Activated naive CD4-positive, alpha-beta T cell treated with anti-CD3 and anti-CD28 coated beads, Interleukin-2, amount 10 ng/mL, durations not matched to agents 7 days and 5 days (primary cell): ENCODE data around the gene PRKN.
"Not testable (repeated sequence)": the region's sequence is repeated elsewhere in the genome, so short reads cannot be mapped to it uniquely, and the experiment has no call there.

Experiments used
- CTCF ChIA-PET: fragments of 350-600 bp; sonication (Branson Sonifier 250); formaldehyde crosslinking; loops from one replicate; lab custom pipeline; 2021; ENCODE audit warnings: antibody characterized with exemption; lab: Charles Lee
- DNase-seq: peaks from one replicate; pipeline ENCODE4 v3.0.0-alpha.2; 2020
- H3K27ac Mint-ChIP-seq: one replicate; pipeline ENCODE4 v1.8.0; 2021; ENCODE audit warnings: mild to moderate bottlenecking, moderate library complexity, mixed read lengths
- H3K27me3 Mint-ChIP-seq: one replicate; pipeline ENCODE4 v1.8.0; 2021; ENCODE audit warnings: mild to moderate bottlenecking, mixed read lengths
- H3K36me3 Mint-ChIP-seq: one replicate; pipeline ENCODE4 v1.8.0; 2021; ENCODE audit warnings: mixed read lengths
- H3K4me1 Mint-ChIP-seq: one replicate; pipeline ENCODE4 v1.8.0; 2021; ENCODE audit warnings: mixed read lengths
- H3K4me3 Mint-ChIP-seq: one replicate; pipeline ENCODE4 v1.8.0; 2021; ENCODE audit warnings: mild to moderate bottlenecking, moderate library complexity, mixed read lengths
- H3K9me3 Mint-ChIP-seq: one replicate; pipeline ENCODE4 v1.8.0; 2021; ENCODE audit warnings: mixed read lengths

Gene PRKN

GRCh38 chr6:161832622-161833021, 894.9 kb downstream of the PRKN start:
- CTCF ChIA-PET: no interaction called here
- no peaks in the 10 kb centered on the region for H3K9me3 Mint-ChIP-seq
- H3K4me1 Mint-ChIP-seq: peaks cover 5% of the 10 kb centered on the region
- no peak for DNase-seq
- no peaks in the 10 kb centered on the region for H3K36me3 Mint-ChIP-seq
- H3K4me3 Mint-ChIP-seq: no peak overlapping the region
- H3K27ac Mint-ChIP-seq: no peak overlapping the region
- H3K27me3 Mint-ChIP-seq: no peaks in the 10 kb centered on the region

- peaks cover 5% of the 10 kb centered on the region for H3K4me1 Mint-ChIP-seq
- H3K9me3 Mint-ChIP-seq: no peaks in the 10 kb centered on the region
- CTCF ChIA-PET: no interaction called here
- no peaks in the 10 kb centered on the region for H3K36me3 Mint-ChIP-seq
- no peak overlapping the region for H3K27ac Mint-ChIP-seq
- H3K27me3 Mint-ChIP-seq: no peaks in the 10 kb centered on the region
- H3K4me3 Mint-ChIP-seq: no peak overlapping the region
- DNase-seq: no peak
Measured at GRCh38 chr6:161830866-161831616, 896.5 kb downstream of the PRKN start.

GRCh38 chr6:161829291-161829729, 898.3 kb downstream of the PRKN start:
- H3K4me3 Mint-ChIP-seq: no peak overlapping the region
- no peak for DNase-seq
- H3K4me1 Mint-ChIP-seq: peaks cover 5% of the 10 kb centered on the region
- H3K9me3 Mint-ChIP-seq: no peaks in the 10 kb centered on the region
- CTCF ChIA-PET: interaction anchor here (1.0 kb wide), 1 partner anchor 1096 kb away, joined by 4 read pairs; no protein-coding TSS in a partner anchor
- no peak overlapping the region for H3K27ac Mint-ChIP-seq
- no peaks in the 10 kb centered on the region for H3K36me3 Mint-ChIP-seq
- no peaks in the 10 kb centered on the region for H3K27me3 Mint-ChIP-seq

- no peak for DNase-seq
- no peak overlapping the region for H3K4me3 Mint-ChIP-seq
- no peaks in the 10 kb centered on the region for H3K9me3 Mint-ChIP-seq
- no peaks in the 10 kb centered on the region for H3K27me3 Mint-ChIP-seq
- no peak overlapping the region for H3K27ac Mint-ChIP-seq
- peaks cover 5% of the 10 kb centered on the region for H3K4me1 Mint-ChIP-seq
- CTCF ChIA-PET: interaction anchor here (1.0 kb wide), 1 partner anchor 1095 kb away, joined by 4 read pairs; no protein-coding TSS in a partner anchor
- H3K36me3 Mint-ChIP-seq: no peaks in the 10 kb centered on the region
Measured at GRCh38 chr6:161828355-161828754, 899.2 kb downstream of the PRKN start.

- Mint-ChIP-seq H3K9me3 (no peaks in the 10 kb centered on the region), H3K4me3 (no peak overlapping the region), H3K27me3 (no peaks in the 10 kb centered on the region), H3K4me1 (peaks cover 5% of the 10 kb centered on the region), H3K27ac (no peak overlapping the region), H3K36me3 (no peaks in the 10 kb centered on the region)
- CTCF ChIA-PET: interaction anchor here (1.0 kb wide), 1 partner anchor 78 kb away, joined by 3 read pairs; no protein-coding TSS in a partner anchor
- no peak for DNase-seq
Measured at GRCh38 chr6:161826512-161826911, 901.1 kb downstream of the PRKN start.

GRCh38 chr6:161822204-161822603, 905.4 kb downstream of the PRKN start:
- CTCF ChIA-PET: not testable (repeated sequence)

GRCh38 chr6:161817881-161818280, 909.7 kb downstream of the PRKN start:
- Mint-ChIP-seq H3K4me3 (no peak overlapping the region), H3K36me3 (no peaks in the 10 kb centered on the region)
- CTCF ChIA-PET: no interaction called here

More at GRCh38 chr6:161822204-161822603, 905.4 kb downstream of the PRKN start:
- not testable (repeated sequence) for H3K4me1 Mint-ChIP-seq, H3K36me3 Mint-ChIP-seq, H3K27ac Mint-ChIP-seq, H3K27me3 Mint-ChIP-seq, H3K9me3 Mint-ChIP-seq, H3K4me3 Mint-ChIP-seq, DNase-seq

GRCh38 chr6:161815965-161816364, 911.6 kb downstream of the PRKN start:
- H3K27ac Mint-ChIP-seq: no peak overlapping the region
- DNase-seq: no peak
- CTCF ChIA-PET: no interaction called here
- no peaks in the 10 kb centered on the region for H3K36me3 Mint-ChIP-seq
- H3K9me3 Mint-ChIP-seq: peaks cover 4% of the 10 kb centered on the region
- no peaks in the 10 kb centered on the region for H3K4me1 Mint-ChIP-seq
- H3K4me3 Mint-ChIP-seq: no peak overlapping the region
- H3K27me3 Mint-ChIP-seq: no peaks in the 10 kb centered on the region

More at GRCh38 chr6:161817881-161818280, 909.7 kb downstream of the PRKN start:
- Mint-ChIP-seq H3K4me1 (no peaks in the 10 kb centered on the region), H3K27me3 (no peaks in the 10 kb centered on the region), H3K27ac (no peak overlapping the region), H3K9me3 (peaks cover 3% of the 10 kb centered on the region)
- no peak for DNase-seq

- Mint-ChIP-seq H3K27ac (no peak overlapping the region), H3K36me3 (no peaks in the 10 kb centered on the region), H3K4me3 (no peak overlapping the region), H3K9me3 (peaks cover 4% of the 10 kb centered on the region), H3K4me1 (no peaks in the 10 kb centered on the region), H3K27me3 (no peaks in the 10 kb centered on the region)
- CTCF ChIA-PET: no interaction called here
- DNase-seq: no peak
Measured at GRCh38 chr6:161813156-161813555, 914.4 kb downstream of the PRKN start.

- H3K9me3 Mint-ChIP-seq: peaks cover 4% of the 10 kb centered on the region
- no peak overlapping the region for H3K27ac Mint-ChIP-seq
- DNase-seq: no peak
- CTCF ChIA-PET: no interaction called here
- H3K27me3 Mint-ChIP-seq: no peaks in the 10 kb centered on the region
- H3K36me3 Mint-ChIP-seq: no peaks in the 10 kb centered on the region
- H3K4me1 Mint-ChIP-seq: no peaks in the 10 kb centered on the region
- no peak overlapping the region for H3K4me3 Mint-ChIP-seq
Measured at GRCh38 chr6:161809971-161810370, 917.6 kb downstream of the PRKN start.

- no peaks in the 10 kb centered on the region for H3K9me3 Mint-ChIP-seq
- H3K36me3 Mint-ChIP-seq: no peaks in the 10 kb centered on the region
- no peak overlapping the region for H3K4me3 Mint-ChIP-seq
- DNase-seq: no peak
- CTCF ChIA-PET: no interaction called here
- no peaks in the 10 kb centered on the region for H3K27me3 Mint-ChIP-seq
- no peaks in the 10 kb centered on the region for H3K4me1 Mint-ChIP-seq
- no peak overlapping the region for H3K27ac Mint-ChIP-seq
Measured at GRCh38 chr6:161804838-161805237, 922.7 kb downstream of the PRKN start.

GRCh38 chr6:161803131-161803530, 924.4 kb downstream of the PRKN start:
- CTCF ChIA-PET: no interaction called here

GRCh38 chr6:161802231-161802630, 925.3 kb downstream of the PRKN start:
- Mint-ChIP-seq H3K4me3 (no peak overlapping the region), H3K36me3 (no peaks in the 10 kb centered on the region), H3K27ac (no peak overlapping the region), H3K27me3 (no peaks in the 10 kb centered on the region), H3K9me3 (no peaks in the 10 kb centered on the region), H3K4me1 (no peaks in the 10 kb centered on the region)
- DNase-seq: no peak
- CTCF ChIA-PET: no interaction called here

More at GRCh38 chr6:161803131-161803530, 924.4 kb downstream of the PRKN start:
- no peak for DNase-seq
- H3K4me1 Mint-ChIP-seq: no peaks in the 10 kb centered on the region
- no peaks in the 10 kb centered on the region for H3K36me3 Mint-ChIP-seq
- no peak overlapping the region for H3K4me3 Mint-ChIP-seq
- H3K27me3 Mint-ChIP-seq: no peaks in the 10 kb centered on the region
- no peak overlapping the region for H3K27ac Mint-ChIP-seq
- no peaks in the 10 kb centered on the region for H3K9me3 Mint-ChIP-seq

GRCh38 chr6:161798844-161799394, 928.6 kb downstream of the PRKN start:
- H3K36me3 Mint-ChIP-seq: no peaks in the 10 kb centered on the region
- H3K4me3 Mint-ChIP-seq: no peak overlapping the region
- no peak overlapping the region for H3K27ac Mint-ChIP-seq
- H3K9me3 Mint-ChIP-seq: no peaks in the 10 kb centered on the region
- CTCF ChIA-PET: no interaction called here
- H3K4me1 Mint-ChIP-seq: no peaks in the 10 kb centered on the region
- H3K27me3 Mint-ChIP-seq: no peaks in the 10 kb centered on the region
- no peak for DNase-seq

- CTCF ChIA-PET: no interaction called here
- Mint-ChIP-seq H3K27me3 (no peaks in the 10 kb centered on the region), H3K36me3 (no peaks in the 10 kb centered on the region), H3K4me3 (no peak overlapping the region), H3K27ac (no peak overlapping the region), H3K4me1 (no peaks in the 10 kb centered on the region), H3K9me3 (no peaks in the 10 kb centered on the region)
- DNase-seq: no peak
Measured at GRCh38 chr6:161796681-161797080, 930.9 kb downstream of the PRKN start.
